ENCODE results near the gene HHATL. TPM values are rescaled to one million over a fixed set of nuclear protein-coding genes. Genes with fewer than 3 reads are reported as not detected.

Gene HHATL
- total and polyA plus RNA-seq, 7 donors, result 37.0 to 276 (median 166) TPM

- Histone ChIP-seq H3K4me3 (peak overlapping the region; percentile 78), H3K9me3 (no peaks in the 10 kb centered on the region), H3K4me1 (peaks cover 38% of the 10 kb centered on the region), H3K27ac (peak overlapping the region; percentile 98), H3K27me3 (ENCODE audit: insufficient read depth in 3 of 3, low read length in 2 of 3) (no peaks in the 10 kb centered on the region), H3K36me3 (ENCODE audit: insufficient read depth in 1 of 2, low read depth in 1 of 2) (peaks cover 8 to 19% of the 10 kb centered on the region in 2 donors)
- DNase-seq (no peak), ATAC-seq (no peak)
- intact Hi-C loops (cut with DNase I), result loop anchor here (5.0 to 10.0 kb wide), 2 partner anchors 45 to 93 kb away; no protein-coding TSS in a partner anchor
- WGBS, 3 donors, result 43 to 78% (median 46%) methylated on average over 1 of the region's 1 CpG
- no peak for TF ChIP-seq CTCF (IDR thresholded peaks at IDR 0.05)
Observed at GRCh38 chr3:42652251-42652610, 50.4 kb downstream of the HHATL start.

GRCh38 chr3:42651248-42652091, 51.1 kb downstream of the HHATL start:
- DNase-seq, result no peak
- H3K9me3 ChIP-seq, result no peaks in the 10 kb centered on the region
- peak overlapping the region; percentile 98 for H3K27ac ChIP-seq
- H3K4me3 ChIP-seq, result no peak overlapping the region
- no peak for ATAC-seq
- TF ChIP-seq CTCF (IDR thresholded peaks at IDR 0.05), result no peak
- H3K27me3 ChIP-seq (ENCODE audit: insufficient read depth in 3 of 3, low read length in 2 of 3), result no peaks in the 10 kb centered on the region
- 67 to 81% (median 76%) methylated on average over 9 of the region's 9 CpGs for WGBS, 3 donors
- intact Hi-C loops (cut with DNase I), result loop anchor here (5.0 to 10.0 kb wide), 2 partner anchors 44 to 93 kb away; no protein-coding TSS in a partner anchor
- peaks cover 33% of the 10 kb centered on the region for H3K4me1 ChIP-seq
- peaks cover 11 to 26% of the 10 kb centered on the region in 2 donors for H3K36me3 ChIP-seq (ENCODE audit: insufficient read depth in 1 of 2, low read depth in 1 of 2)

- 73 to 87% (median 77%) methylated on average over 4 of the region's 4 CpGs for WGBS, 3 donors
- H3K27me3 ChIP-seq (ENCODE audit: insufficient read depth in 3 of 3, low read length in 2 of 3), result no peaks in the 10 kb centered on the region
- ATAC-seq (no peak), DNase-seq (no peak)
- H3K4me1 ChIP-seq, result peaks cover 23% of the 10 kb centered on the region
- intact Hi-C loops (cut with DNase I), result loop anchor here (5.0 to 10.0 kb wide), 2 partner anchors 42 to 95 kb away; no protein-coding TSS in a partner anchor
- no peak overlapping the region for H3K27ac ChIP-seq
- TF ChIP-seq CTCF (IDR thresholded peaks at IDR 0.05), result no peak
- no peak overlapping the region for H3K4me3 ChIP-seq
- H3K36me3 ChIP-seq (ENCODE audit: insufficient read depth in 1 of 2, low read depth in 1 of 2), result peaks cover 14 to 43% of the 10 kb centered on the region in 2 donors
- no peaks in the 10 kb centered on the region for H3K9me3 ChIP-seq
Observed at GRCh38 chr3:42649783-42650182, 52.8 kb downstream of the HHATL start.

- Histone ChIP-seq H3K9me3 (no peaks in the 10 kb centered on the region), H3K36me3 (ENCODE audit: insufficient read depth in 1 of 2, low read depth in 1 of 2) (peaks cover 14 to 50% of the 10 kb centered on the region in 2 donors), H3K4me3 (no peak overlapping the region), H3K4me1 (peaks cover 23% of the 10 kb centered on the region), H3K27ac (peak overlapping the region; percentile 16), H3K27me3 (ENCODE audit: insufficient read depth in 3 of 3, low read length in 2 of 3) (no peaks in the 10 kb centered on the region)
- intact Hi-C loops (cut with DNase I), result no loop called here
- ATAC-seq (no peak), DNase-seq (no peak)
- TF ChIP-seq CTCF (IDR thresholded peaks at IDR 0.05), result no peak
- WGBS, 3 donors, result 70 to 79% (median 73%) methylated on average over 2 of the region's 2 CpGs
Observed at GRCh38 chr3:42649006-42649405, 53.6 kb downstream of the HHATL start.

Measured in psoas muscle (tissue), 8 donors.